Loucy (cell line): ENCODE measurements around the gene MATR3.

Experiments used
- EZH2phosphoT487 ChIP-seq: fragments of 200-600 bp; IDR thresholded peaks from 2 replicates; pipeline ENCODE4 v1.6.1; 2018; ENCODE audit warnings: antibody characterized with exemption, mild to moderate bottlenecking, moderate library complexity, borderline replicate concordance
- TF ChIP-seq, protein P1 (sequence below): fragments of 200-600 bp; sonication (generic); conservative IDR thresholded peaks from 2 replicates; pipeline ENCODE4 v1.5.1; 2014; ENCODE audit warnings: mild to moderate bottlenecking, antibody characterized with exemption, low read length

DNA sequence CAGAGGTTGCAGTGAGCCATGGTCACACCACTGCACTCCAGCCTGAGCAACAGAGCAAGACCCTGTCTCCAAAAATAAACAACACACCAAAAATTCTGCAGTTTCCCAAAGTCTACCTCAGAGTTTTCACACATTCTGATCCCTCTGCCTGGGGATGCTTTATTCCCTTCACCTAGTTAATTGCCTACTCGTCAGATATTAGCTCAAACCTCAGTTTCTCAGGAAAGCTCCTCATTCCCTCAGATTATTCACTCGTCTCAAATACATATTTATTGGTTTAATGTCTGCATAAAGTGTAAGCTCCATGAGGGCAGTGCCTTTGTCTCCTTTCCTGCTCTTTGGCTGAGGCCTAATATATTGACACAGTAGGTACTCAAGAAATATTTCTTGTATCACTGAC is 2.5 kb upstream of the MATR3 start:
- TF ChIP-seq, protein P1, sequence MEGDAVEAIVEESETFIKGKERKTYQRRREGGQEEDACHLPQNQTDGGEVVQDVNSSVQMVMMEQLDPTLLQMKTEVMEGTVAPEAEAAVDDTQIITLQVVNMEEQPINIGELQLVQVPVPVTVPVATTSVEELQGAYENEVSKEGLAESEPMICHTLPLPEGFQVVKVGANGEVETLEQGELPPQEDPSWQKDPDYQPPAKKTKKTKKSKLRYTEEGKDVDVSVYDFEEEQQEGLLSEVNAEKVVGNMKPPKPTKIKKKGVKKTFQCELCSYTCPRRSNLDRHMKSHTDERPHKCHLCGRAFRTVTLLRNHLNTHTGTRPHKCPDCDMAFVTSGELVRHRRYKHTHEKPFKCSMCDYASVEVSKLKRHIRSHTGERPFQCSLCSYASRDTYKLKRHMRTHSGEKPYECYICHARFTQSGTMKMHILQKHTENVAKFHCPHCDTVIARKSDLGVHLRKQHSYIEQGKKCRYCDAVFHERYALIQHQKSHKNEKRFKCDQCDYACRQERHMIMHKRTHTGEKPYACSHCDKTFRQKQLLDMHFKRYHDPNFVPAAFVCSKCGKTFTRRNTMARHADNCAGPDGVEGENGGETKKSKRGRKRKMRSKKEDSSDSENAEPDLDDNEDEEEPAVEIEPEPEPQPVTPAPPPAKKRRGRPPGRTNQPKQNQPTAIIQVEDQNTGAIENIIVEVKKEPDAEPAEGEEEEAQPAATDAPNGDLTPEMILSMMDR = no peak
- no peak for TF ChIP-seq EZH2phosphoT487
